DOHH2 (cell line): ENCODE results near the gene POMZP3.
"Not testable (repeated sequence)": the region's sequence is repeated elsewhere in the genome, so short reads cannot be mapped to it uniquely, and the experiment has no call there.

ENCODE experiments used
- H3F3A ChIP-seq: fragments of 200-600 bp; sonication (generic), shearing (Covaris generic); 2 replicates; pipeline ENCODE4 v1.6.0; 2016; ENCODE audit warnings: antibody characterized with exemption, mild to moderate bottlenecking; ENCODE audit not compliant: control insufficient read depth, insufficient read depth
- H3K27ac ChIP-seq: fragments of 200-600 bp; sonication (generic); 2 replicates; pipeline ENCODE4 v1.5.1; 2014; ENCODE audit warnings: low read depth, mild to moderate bottlenecking, low read length, moderate library complexity
- H3K27me3 ChIP-seq: fragments of 200-600 bp; sonication (generic); 2 replicates; pipeline ENCODE4 v1.6.1; 2014; ENCODE audit warnings: mild to moderate bottlenecking, low read length, mixed read lengths; ENCODE audit not compliant: control insufficient read depth
- H3K36me3 ChIP-seq: fragments of 200-600 bp; sonication (generic); 2 replicates; pipeline ENCODE4 v1.6.1; 2014; ENCODE audit warnings: mild to moderate bottlenecking, low read length, moderate library complexity, mixed read lengths; ENCODE audit not compliant: control insufficient read depth
- H3K4me1 ChIP-seq: fragments of 200-600 bp; sonication (generic); 2 replicates; pipeline ENCODE4 v1.6.1; 2014; ENCODE audit warnings: mild to moderate bottlenecking, low read length, mixed read lengths; ENCODE audit not compliant: control insufficient read depth
- H3K4me2 ChIP-seq: fragments of 200-600 bp; sonication (generic); 2 replicates; pipeline ENCODE4 v1.6.0; 2014; ENCODE audit warnings: mild to moderate bottlenecking, low read length, moderate library complexity
- H3K4me3 ChIP-seq: fragments of 200-600 bp; sonication (generic); 2 replicates; pipeline ENCODE4 v1.5.1; 2014; ENCODE audit warnings: mild to moderate bottlenecking, low read length, mixed read lengths
- H3K79me2 ChIP-seq: fragments of 200-600 bp; sonication (generic); 2 replicates; pipeline ENCODE4 v1.6.1; 2014; ENCODE audit warnings: mild to moderate bottlenecking, low read length, mixed read lengths; ENCODE audit not compliant: control insufficient read depth
- H3K9me2 ChIP-seq: fragments of 200-600 bp; sonication (generic); replicated peaks from 2 replicates; pipeline ENCODE4 v1.6.1; 2014; ENCODE audit warnings: mild to moderate bottlenecking, low read length, mixed read lengths; ENCODE audit not compliant: control insufficient read depth
- H3K9me3 ChIP-seq: fragments of 200-600 bp; sonication (generic); 2 replicates; pipeline ENCODE4 v1.6.1; 2014; ENCODE audit warnings: antibody characterized with exemption, low read length, mixed read lengths; ENCODE audit not compliant: control insufficient read depth, insufficient read depth
- H4K20me1 ChIP-seq: fragments of 200-600 bp; sonication (generic); 2 replicates; pipeline ENCODE4 v1.6.0; 2014; ENCODE audit warnings: low read depth, mild to moderate bottlenecking, antibody characterized with exemption, low read length, moderate library complexity; ENCODE audit not compliant: control insufficient read depth, insufficient read depth

POMZP3 gene

DNA sequence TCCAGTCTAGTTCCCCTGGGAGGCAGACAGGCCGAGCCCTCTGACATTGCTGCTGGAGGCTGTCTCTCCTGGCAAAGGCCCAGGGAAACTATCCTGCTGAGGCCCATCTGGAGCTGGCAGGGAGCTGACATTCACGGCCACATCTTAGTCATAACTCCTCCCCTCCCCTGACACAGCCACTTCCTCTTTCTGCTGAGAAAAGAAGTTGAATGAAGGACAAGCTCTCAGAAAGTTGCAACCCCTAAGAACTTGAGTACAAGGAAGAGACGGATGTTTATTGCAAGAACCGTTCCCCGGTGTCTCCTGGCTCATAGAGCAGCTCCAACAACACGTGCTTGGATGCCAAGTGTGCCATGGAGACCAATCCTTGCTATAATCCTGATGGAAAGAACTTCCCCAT lies 21.1 kb downstream of the POMZP3 start:
- H3K9me3 ChIP-seq, H3K9me2 ChIP-seq, H3K27me3 ChIP-seq, H3K36me3 ChIP-seq, H4K20me1 ChIP-seq, H3F3A ChIP-seq, H3K4me1 ChIP-seq: not testable (repeated sequence)
- peaks cover 17% of the 10 kb centered on the region for H3K79me2 ChIP-seq
- H3K4me2 ChIP-seq = peak overlapping the region; percentile 58
- H3K4me3 ChIP-seq = 0 out of 2 replicates have a peak overlapping the region, but pooled peaks have one; percentile 28
- 0 out of 2 replicates have a peak overlapping the region, but pooled peaks have one; percentile 34 for H3K27ac ChIP-seq

DNA sequence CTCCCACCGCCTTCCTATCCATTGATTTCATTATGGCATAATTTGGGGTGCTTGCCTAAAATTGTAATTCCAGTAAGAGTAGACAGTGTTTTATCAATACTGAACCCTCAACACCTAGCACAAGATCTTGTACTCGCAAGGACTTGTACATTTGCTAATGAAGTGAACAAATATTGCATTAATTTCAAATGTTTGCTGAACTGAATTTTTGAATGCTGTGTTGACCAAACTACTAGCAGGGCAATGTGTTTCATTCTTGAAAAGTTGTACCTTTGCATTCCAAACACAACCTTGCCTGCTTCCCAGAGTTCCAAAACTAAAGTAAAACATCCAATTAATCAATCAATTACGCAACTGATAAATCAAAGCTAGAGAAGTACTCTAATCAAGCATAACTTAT lies 26.4 kb downstream of the POMZP3 start:
- not testable (repeated sequence) for H3K79me2 ChIP-seq, H3F3A ChIP-seq, H3K9me2 ChIP-seq, H3K36me3 ChIP-seq, H3K27ac ChIP-seq, H4K20me1 ChIP-seq, H3K4me3 ChIP-seq, H3K27me3 ChIP-seq, H3K4me1 ChIP-seq, H3K4me2 ChIP-seq, H3K9me3 ChIP-seq

GRCh38 chr7:76600116-76600482 lies 27.0 kb downstream of the POMZP3 start:
- not testable (repeated sequence) for H3K4me1 ChIP-seq, H3K4me3 ChIP-seq, H3K4me2 ChIP-seq, H3K79me2 ChIP-seq, H4K20me1 ChIP-seq, H3K9me2 ChIP-seq, H3F3A ChIP-seq, H3K9me3 ChIP-seq, H3K27me3 ChIP-seq, H3K27ac ChIP-seq, H3K36me3 ChIP-seq

DNA sequence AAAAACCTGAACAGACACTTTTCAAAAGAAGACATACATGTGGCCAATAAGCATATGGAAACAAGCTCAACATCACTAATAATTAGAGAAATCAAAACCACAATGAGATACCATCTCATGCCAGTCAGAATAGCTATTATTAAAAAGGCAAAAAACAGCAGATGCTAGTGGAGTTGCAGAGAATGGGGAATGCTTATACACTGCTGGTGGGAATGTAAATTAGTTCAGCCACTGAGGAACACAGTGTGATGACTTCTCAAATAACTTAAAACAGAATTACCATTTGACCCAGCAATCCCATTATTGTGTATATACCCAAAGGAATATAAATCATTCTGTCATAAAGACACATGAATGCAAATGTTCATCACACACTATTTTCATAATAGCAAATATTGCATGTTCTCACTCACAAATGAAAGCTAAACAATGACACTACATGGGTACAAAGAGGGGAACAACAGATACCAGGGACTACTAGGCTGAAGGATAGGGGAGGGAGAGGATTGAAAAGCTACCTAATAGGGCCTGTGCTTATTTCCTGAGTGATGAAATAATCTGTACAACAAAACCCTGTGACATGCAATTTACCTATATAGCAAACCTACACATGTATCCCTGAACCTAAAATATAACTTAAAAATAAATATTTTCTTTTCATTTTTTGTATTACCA lies 28.4 kb downstream of the POMZP3 start:
- not testable (repeated sequence) for H3K36me3 ChIP-seq, H3K79me2 ChIP-seq, H3K9me3 ChIP-seq, H3K27ac ChIP-seq, H3K4me2 ChIP-seq, H3K9me2 ChIP-seq, H3K27me3 ChIP-seq, H3K4me1 ChIP-seq, H4K20me1 ChIP-seq, H3K4me3 ChIP-seq, H3F3A ChIP-seq

GRCh38 chr7:76597288-76597687 lies 29.8 kb downstream of the POMZP3 start:
- H3K4me2 ChIP-seq, H3K4me3 ChIP-seq, H4K20me1 ChIP-seq, H3K9me2 ChIP-seq, H3K9me3 ChIP-seq, H3K36me3 ChIP-seq, H3K27me3 ChIP-seq, H3F3A ChIP-seq, H3K79me2 ChIP-seq, H3K27ac ChIP-seq, H3K4me1 ChIP-seq: not testable (repeated sequence)

DNA sequence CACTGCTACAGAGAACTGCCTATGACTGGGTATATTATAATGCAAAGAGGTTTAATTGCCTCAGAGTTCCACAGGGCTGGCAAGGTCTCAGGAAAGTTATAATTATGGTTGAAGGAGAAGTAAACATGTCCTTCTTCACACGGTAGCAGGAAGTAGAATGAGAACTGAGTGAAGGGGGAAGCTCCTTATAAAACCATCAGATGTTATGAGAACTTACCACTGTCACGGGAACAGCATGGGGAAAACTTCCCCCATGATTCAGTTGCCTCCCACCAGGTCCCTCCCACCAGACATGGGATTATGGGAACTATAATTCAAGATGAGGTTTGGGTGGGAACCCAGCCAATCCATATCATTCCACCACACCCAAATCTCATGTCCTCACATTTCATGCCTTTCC lies 34.4 kb downstream of the POMZP3 start:
- H3F3A ChIP-seq, H3K36me3 ChIP-seq, H3K27me3 ChIP-seq, H3K9me3 ChIP-seq, H3K27ac ChIP-seq, H3K9me2 ChIP-seq, H3K4me3 ChIP-seq, H3K4me2 ChIP-seq: not testable (repeated sequence)
- Histone ChIP-seq H3K79me2 (peaks cover 25% of the 10 kb centered on the region), H3K4me1 (peaks cover 26% of the 10 kb centered on the region), H4K20me1 (0 out of 2 replicates have a peak, but pooled peaks cover 13% of the 10 kb centered on the region)

GRCh38 chr7:76591602-76592304 lies 35.3 kb downstream of the POMZP3 start:
- H3K27ac ChIP-seq, H3K4me3 ChIP-seq, H3K27me3 ChIP-seq, H3K9me3 ChIP-seq, H3K36me3 ChIP-seq, H3K9me2 ChIP-seq, H3F3A ChIP-seq: not testable (repeated sequence)
- Histone ChIP-seq H3K79me2 (peaks cover 29% of the 10 kb centered on the region), H4K20me1 (peaks cover 17% of the 10 kb centered on the region; the same call in 1 of the 2 replicates), H3K4me2 (peak overlapping the region; percentile 16), H3K4me1 (peaks cover 31% of the 10 kb centered on the region)

- H3K79me2 ChIP-seq = peaks cover 36% of the 10 kb centered on the region
- H3K9me2 ChIP-seq, H3F3A ChIP-seq, H3K27ac ChIP-seq, H3K9me3 ChIP-seq, H3K27me3 ChIP-seq, H3K4me3 ChIP-seq, H3K36me3 ChIP-seq: not testable (repeated sequence)
- peak overlapping the region; percentile 16 for H3K4me2 ChIP-seq
- peaks cover 20% of the 10 kb centered on the region; the same call in 1 of the 2 replicates for H4K20me1 ChIP-seq
- peaks cover 34% of the 10 kb centered on the region for H3K4me1 ChIP-seq
Observed at GRCh38 chr7:76591033-76591432, 36.0 kb downstream of the POMZP3 start.
